ENCODE data around the gene EPHB2.

The EPHB2 gene

GRCh38 chr1:22778862-22779520 lies 68.4 kb downstream of the EPHB2 start:
- TF ChIP-seq MYC (IDR thresholded peaks at IDR 0.05; ENCODE audit: low read depth, low read length) (no peak), MAX (IDR thresholded peaks at IDR 0.05; ENCODE audit: low read depth, low read length) (no peak), POLR2A (IDR thresholded peaks at IDR 0.05; ENCODE audit: extremely low read depth, insufficient read length) (no peak)
- no peak for DNase-seq (ENCODE audit: low read depth)
- H3K4me3 ChIP-seq (ENCODE audit: low read depth, low read length): no peak overlapping the region

- TF ChIP-seq MAX (IDR thresholded peaks at IDR 0.05; ENCODE audit: low read depth, low read length) (no peak), POLR2A (IDR thresholded peaks at IDR 0.05; ENCODE audit: extremely low read depth, insufficient read length) (no peak), CTCF (IDR thresholded peaks at IDR 0.05; ENCODE audit: low read depth, low read length) (no peak), MYC (IDR thresholded peaks at IDR 0.05; ENCODE audit: low read depth, low read length) (no peak)
- no peak overlapping the region for H3K4me3 ChIP-seq (ENCODE audit: low read depth, low read length)
- peak; percentile 20 for DNase-seq (ENCODE audit: low read depth)
Measured at GRCh38 chr1:22780696-22781095, 70.1 kb downstream of the EPHB2 start.

GRCh38 chr1:22781483-22781882 lies 70.8 kb downstream of the EPHB2 start:
- H3K4me3 ChIP-seq (ENCODE audit: low read depth, low read length): no peak overlapping the region
- TF ChIP-seq POLR2A (IDR thresholded peaks at IDR 0.05; ENCODE audit: extremely low read depth, insufficient read length): no peak
- no peak for DNase-seq (ENCODE audit: low read depth)

GRCh38 chr1:22782406-22782805 lies 71.8 kb downstream of the EPHB2 start:
- TF ChIP-seq CTCF (IDR thresholded peaks at IDR 0.05; ENCODE audit: low read depth, low read length): no peak
- TF ChIP-seq MYC (IDR thresholded peaks at IDR 0.05; ENCODE audit: low read depth, low read length): no peak
- TF ChIP-seq MAX (IDR thresholded peaks at IDR 0.05; ENCODE audit: low read depth, low read length): no peak
- no peak for TF ChIP-seq POLR2A (IDR thresholded peaks at IDR 0.05; ENCODE audit: extremely low read depth, insufficient read length)
- DNase-seq (ENCODE audit: low read depth): no peak
- H3K4me3 ChIP-seq (ENCODE audit: low read depth, low read length): no peak overlapping the region

GRCh38 chr1:22784317-22784716 lies 73.7 kb downstream of the EPHB2 start:
- no peak overlapping the region for H3K4me3 ChIP-seq (ENCODE audit: low read depth, low read length)
- no peak for DNase-seq (ENCODE audit: low read depth)
- TF ChIP-seq MAX (IDR thresholded peaks at IDR 0.05; ENCODE audit: low read depth, low read length): no peak
- no peak for TF ChIP-seq POLR2A (IDR thresholded peaks at IDR 0.05; ENCODE audit: extremely low read depth, insufficient read length)
- TF ChIP-seq MYC (IDR thresholded peaks at IDR 0.05; ENCODE audit: low read depth, low read length): no peak
- TF ChIP-seq CTCF (IDR thresholded peaks at IDR 0.05; ENCODE audit: low read depth, low read length): no peak

GRCh38 chr1:22784737-22785136 lies 74.1 kb downstream of the EPHB2 start:
- no peak for DNase-seq (ENCODE audit: low read depth)
- TF ChIP-seq CTCF (IDR thresholded peaks at IDR 0.05; ENCODE audit: low read depth, low read length) (no peak), MYC (IDR thresholded peaks at IDR 0.05; ENCODE audit: low read depth, low read length) (no peak), POLR2A (IDR thresholded peaks at IDR 0.05; ENCODE audit: extremely low read depth, insufficient read length) (no peak), MAX (IDR thresholded peaks at IDR 0.05; ENCODE audit: low read depth, low read length) (no peak)
- no peak overlapping the region for H3K4me3 ChIP-seq (ENCODE audit: low read depth, low read length)

GRCh38 chr1:22786101-22786500 lies 75.5 kb downstream of the EPHB2 start:
- no peak overlapping the region for H3K4me3 ChIP-seq (ENCODE audit: low read depth, low read length)
- no peak for DNase-seq (ENCODE audit: low read depth)
- TF ChIP-seq MYC (IDR thresholded peaks at IDR 0.05; ENCODE audit: low read depth, low read length) (no peak), MAX (IDR thresholded peaks at IDR 0.05; ENCODE audit: low read depth, low read length) (no peak), CTCF (IDR thresholded peaks at IDR 0.05; ENCODE audit: low read depth, low read length) (no peak), POLR2A (IDR thresholded peaks at IDR 0.05; ENCODE audit: extremely low read depth, insufficient read length) (no peak)
